GM19328 (cell line): Measurements from ENCODE around the gene SLC27A6.
"Not testable (repeated sequence)": the region's sequence is repeated elsewhere in the genome, so short reads cannot be mapped to it uniquely, and the experiment has no call there.

ENCODE experiments used
- ATAC-seq: cut with Tn5 transposase; IDR thresholded peaks from one replicate; pipeline ENCODE4 v1.9.1; 2021; ENCODE audit warnings: mild to moderate bottlenecking, moderate library complexity; ENCODE audit not compliant: unreplicated experiment

The SLC27A6 gene

GRCh38 chr5:129001841-129002526 lies 36.7 kb downstream of the SLC27A6 start:
- ATAC-seq: no peak

- ATAC-seq: no peak
Observed at GRCh38 chr5:129002527-129002842, 37.2 kb downstream of the SLC27A6 start.

- no peak for ATAC-seq
Observed at GRCh38 chr5:129003232-129003631, 37.9 kb downstream of the SLC27A6 start.

GRCh38 chr5:129014185-129014584 lies 48.9 kb downstream of the SLC27A6 start:
- ATAC-seq: no peak

- ATAC-seq: no peak
Observed at GRCh38 chr5:129018837-129019236, 53.5 kb downstream of the SLC27A6 start.

GRCh38 chr5:129019401-129019908 lies 54.2 kb downstream of the SLC27A6 start:
- no peak for ATAC-seq

GRCh38 chr5:129020683-129021082 lies 55.4 kb downstream of the SLC27A6 start:
- no peak for ATAC-seq

GRCh38 chr5:129021744-129022143 lies 56.5 kb downstream of the SLC27A6 start:
- no peak for ATAC-seq

GRCh38 chr5:129022599-129022998 lies 57.3 kb downstream of the SLC27A6 start:
- no peak for ATAC-seq

- no peak for ATAC-seq
Observed at GRCh38 chr5:129027260-129027659, 62.0 kb downstream of the SLC27A6 start.

GRCh38 chr5:129031886-129032683 lies 66.8 kb downstream of the SLC27A6 start:
- ATAC-seq: no peak

- not testable (repeated sequence) for ATAC-seq
Observed at GRCh38 chr5:129036257-129036656, 71.0 kb downstream of the SLC27A6 start.

GRCh38 chr5:129041196-129041881 lies 76.1 kb downstream of the SLC27A6 start:
- ATAC-seq: no peak

GRCh38 chr5:129042306-129042705 lies 77.0 kb downstream of the SLC27A6 start:
- no peak for ATAC-seq

GRCh38 chr5:129043894-129044293 lies 78.6 kb downstream of the SLC27A6 start:
- ATAC-seq: no peak

- no peak for ATAC-seq
Observed at GRCh38 chr5:129046151-129046550, 80.9 kb downstream of the SLC27A6 start.

- no peak for ATAC-seq
Observed at GRCh38 chr5:129048509-129048908, 83.2 kb downstream of the SLC27A6 start.

GRCh38 chr5:129049126-129049799 lies 84.0 kb downstream of the SLC27A6 start:
- no peak for ATAC-seq

- no peak for ATAC-seq
Observed at GRCh38 chr5:129051283-129051682, 86.0 kb downstream of the SLC27A6 start.

- no peak for ATAC-seq
Observed at GRCh38 chr5:129053438-129053837, 88.2 kb downstream of the SLC27A6 start.

GRCh38 chr5:129057329-129057728 lies 92.0 kb downstream of the SLC27A6 start:
- ATAC-seq: no peak
